Omental fat pad (tissue), 4 donors: ENCODE data around the gene DTNBP1. TPM values are rescaled to one million over a fixed set of nuclear protein-coding genes. Genes with fewer than 3 reads are reported as not detected.
"Not testable (repeated sequence)": the region's sequence is repeated elsewhere in the genome, so short reads cannot be mapped to it uniquely, and the experiment has no call there.

Source experiments
- ATAC-seq: fragments of 150-250 bp; one replicate; pipeline ENCODE4 v1.9.1; 2016; ENCODE audit warnings: mild to moderate bottlenecking, moderate library complexity; ENCODE audit not compliant: low FRiP score
- DNase-seq: peaks from one replicate; pipeline ENCODE4 v3.0.0-alpha.2; 2019; ENCODE audit warnings: low spot score
- CTCF ChIP-seq, 3 donors: fragments of 450-650 bp; IDR thresholded peaks; one replicate each; pipeline ENCODE4 v1.5.1; 2016 to 2017; ENCODE audit warnings: antibody characterized with exemption in 3 of 3, mild to moderate bottlenecking in 3 of 3, moderate library complexity in 2 of 3
- total RNA-seq, 4 donors: library from RNA; depleted of rRNA; stranded (reverse); fragments of >200 nt; gene quantifications; one replicate each; pipeline ENCODE4 v1.1.0, GENCODE V29; 2016

DTNBP1 gene
- total RNA-seq, 4 donors from 2014 or later = 5.9 to 13.9 (median 10.4) TPM

GRCh38 chr6:15668918-15669317 lies 6.1 kb upstream of the DTNBP1 start:
- TF ChIP-seq CTCF (IDR thresholded peaks at IDR 0.05) = no peak
- ATAC-seq (no peak), DNase-seq (no peak)

GRCh38 chr6:15666896-15667295 lies 4.1 kb upstream of the DTNBP1 start:
- DNase-seq, ATAC-seq: not testable (repeated sequence)

DNA sequence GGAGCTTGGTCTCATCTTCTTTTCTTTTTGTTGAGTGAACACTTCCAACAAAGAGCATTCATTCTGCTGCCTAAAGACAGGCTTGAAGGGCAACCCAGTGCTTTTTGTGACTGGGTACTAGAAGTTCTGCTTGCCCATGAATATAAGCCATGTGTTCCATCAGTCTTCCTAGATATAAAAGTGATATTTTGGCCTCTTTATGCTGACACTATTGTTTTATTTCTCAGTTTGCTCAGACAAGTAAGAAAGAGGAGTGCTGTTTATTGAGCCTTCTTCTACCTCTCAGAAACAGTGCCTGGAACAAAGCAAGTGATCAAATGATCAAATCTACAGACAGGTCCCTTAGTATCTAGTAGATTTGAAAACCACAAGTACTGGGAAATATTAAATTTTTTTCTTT lies 2.4 kb upstream of the DTNBP1 start:
- ATAC-seq = no peak
- TF ChIP-seq CTCF (IDR thresholded peaks at IDR 0.05) = no peak
- DNase-seq = no peak

DNA sequence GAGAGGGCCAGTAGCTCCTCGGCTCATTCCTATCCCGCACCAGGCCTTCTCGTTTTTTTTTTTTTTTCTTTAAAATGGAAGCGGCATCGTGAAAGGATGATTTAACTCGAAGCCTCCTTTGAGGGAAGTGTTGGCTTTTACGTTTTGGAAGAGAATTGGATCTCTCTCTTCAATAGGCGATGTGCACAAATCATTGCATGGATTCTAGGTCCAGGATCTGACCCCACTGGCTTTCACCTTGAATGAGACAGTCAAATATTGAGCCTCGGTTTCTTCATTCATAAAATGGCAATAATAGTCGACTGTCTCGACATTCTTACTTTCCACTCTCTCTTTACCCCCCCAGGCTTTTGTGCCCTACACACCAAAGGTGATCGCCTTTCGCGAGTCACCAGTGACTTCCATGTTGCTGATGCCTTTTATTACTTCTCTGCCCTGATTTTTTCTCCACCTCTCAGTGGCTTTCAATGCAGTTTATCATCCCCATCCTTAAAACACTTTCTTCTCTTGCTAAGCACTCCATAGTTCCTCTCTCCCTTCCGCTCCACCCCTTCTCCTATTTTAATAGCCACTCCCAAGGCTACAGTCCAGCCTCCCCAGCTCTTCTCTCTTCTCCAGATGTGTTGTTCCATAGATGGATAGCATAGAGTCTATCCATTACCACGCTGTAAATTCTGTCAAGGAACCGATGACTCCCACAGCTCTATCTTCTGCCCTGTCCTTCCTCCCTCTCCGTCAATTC lies 473 bp upstream of the DTNBP1 start:
- ATAC-seq (no peak), DNase-seq (no peak)

DNA sequence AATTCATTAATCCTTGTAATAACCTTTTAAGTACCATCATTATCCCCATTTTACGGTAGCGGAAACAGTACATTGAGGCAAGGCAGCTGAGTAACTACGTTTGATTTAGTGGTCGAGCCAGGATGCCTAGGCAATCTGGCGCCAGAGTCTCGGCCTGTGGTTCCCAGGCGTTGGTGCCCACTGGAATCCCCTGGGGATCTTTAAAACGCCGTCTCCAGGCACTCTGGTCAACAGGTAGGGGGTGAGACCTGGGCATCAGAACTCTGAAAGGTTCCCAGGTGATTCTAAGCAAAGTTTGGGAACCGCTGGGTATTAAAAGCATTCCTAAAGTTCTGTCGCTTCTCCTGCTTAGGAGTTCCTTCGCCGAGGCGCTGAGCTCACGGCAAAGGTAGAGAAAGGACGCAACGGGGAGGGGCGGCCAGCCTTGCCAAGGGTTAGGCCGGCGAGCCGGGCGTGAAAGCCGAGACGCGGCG lies 939 bp downstream of the DTNBP1 start:
- ATAC-seq (no peak), DNase-seq (no peak)
- no peak for TF ChIP-seq CTCF (IDR thresholded peaks at IDR 0.05)

More for the DNA sequence above, 473 bp upstream of the DTNBP1 start:
- no peak for TF ChIP-seq CTCF (IDR thresholded peaks at IDR 0.05)

GRCh38 chr6:15659181-15659580 lies 3.6 kb downstream of the DTNBP1 start:
- ATAC-seq = no peak
- DNase-seq = no peak
- TF ChIP-seq CTCF (IDR thresholded peaks at IDR 0.05) = no peak

DNA sequence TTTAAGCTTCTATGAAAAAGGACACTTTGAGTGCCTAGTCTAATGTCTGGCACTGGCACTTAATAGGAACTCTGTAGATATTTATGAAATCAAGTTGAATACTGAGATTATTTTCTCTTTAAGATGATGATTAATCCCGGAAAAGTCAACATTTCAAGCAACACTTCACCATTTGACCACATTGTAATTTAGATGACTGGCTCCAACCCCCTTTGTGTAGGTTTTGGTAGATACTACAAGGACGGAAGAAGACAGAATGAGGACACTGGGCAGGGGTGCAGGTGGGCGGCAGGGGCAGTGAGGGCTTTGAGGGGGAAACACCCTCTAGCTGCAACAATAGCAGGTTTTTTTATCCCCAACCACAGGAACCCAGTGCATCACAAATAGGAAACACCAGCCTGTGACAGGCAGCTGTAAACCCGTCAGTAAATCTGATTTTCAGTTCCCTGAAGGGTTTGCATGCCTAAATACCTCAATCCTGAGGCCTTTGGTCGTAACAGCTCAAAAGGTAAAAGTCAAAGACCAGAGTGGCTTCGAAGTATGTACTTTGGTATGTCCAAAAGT lies 4.6 kb downstream of the DTNBP1 start:
- ATAC-seq (no peak), DNase-seq (no peak)
- TF ChIP-seq CTCF (IDR thresholded peaks at IDR 0.05) = no peak
